Liver (tissue), 9 donors: ENCODE measurements around the gene AQP12A. TPM values are rescaled to one million over a fixed set of nuclear protein-coding genes. Genes with fewer than 3 reads are reported as not detected.

Experiments
- DNase-seq: peaks from one replicate; pipeline ENCODE4 v3.0.0-alpha.2; 2017; ENCODE audit warnings: low spot score
- H3K27ac ChIP-seq, 2 donors: one replicate each; pipeline ENCODE4 v1.7.0; 2013; ENCODE audit warnings: inconsistent platforms in 2 of 2, low read length in 2 of 2, control low read depth in 1 of 2, low read depth in 1 of 2, mild to moderate bottlenecking in 1 of 2
- H3K27me3 ChIP-seq, 4 donors: one replicate each; pipeline versions ENCODE4 v1.6.1 to v1.7.0; 2013; ENCODE audit warnings: low read length in 3 of 4, inconsistent platforms in 1 of 4, mild to moderate bottlenecking in 1 of 4, moderate library complexity in 1 of 4; ENCODE audit not compliant: control insufficient read depth in 4 of 4, insufficient read depth in 4 of 4
- H3K36me3 ChIP-seq, 4 donors: one replicate each; pipeline versions ENCODE4 v1.6.1 to v1.7.0; 2013; ENCODE audit warnings: low read length in 3 of 4, mild to moderate bottlenecking in 3 of 4, low read depth in 1 of 4, moderate library complexity in 1 of 4; ENCODE audit not compliant: control insufficient read depth in 4 of 4, insufficient read depth in 3 of 4
- H3K4me1 ChIP-seq, 4 donors: one replicate each; pipeline versions ENCODE4 v1.6.1 to v1.7.0; 2013; ENCODE audit warnings: low read length in 3 of 4, mild to moderate bottlenecking in 3 of 4, moderate library complexity in 1 of 4; ENCODE audit not compliant: control insufficient read depth in 4 of 4, insufficient read depth in 4 of 4
- H3K4me3 ChIP-seq, 3 donors: one replicate each; pipeline versions ENCODE4 v1.6.1 to v1.7.0; 2013; ENCODE audit warnings: low read length in 3 of 3, control low read depth in 1 of 3, low read depth in 1 of 3, mild to moderate bottlenecking in 1 of 3
- H3K9ac ChIP-seq, 2 donors: one replicate each; pipeline ENCODE4 v1.7.0; 2013; ENCODE audit warnings: low read length in 2 of 2, mild to moderate bottlenecking in 2 of 2, moderate library complexity in 2 of 2, control low read depth in 1 of 2, low read depth in 1 of 2
- H3K9me3 ChIP-seq, 4 donors: one replicate each; pipeline versions ENCODE4 v1.6.1 to v1.7.0; 2013; ENCODE audit warnings: low read length in 3 of 4; ENCODE audit not compliant: control insufficient read depth in 4 of 4
- CTCF ChIP-seq: fragments of 150-350 bp; IDR thresholded peaks from 2 replicates; pipeline ENCODE4 v1.5.1; 2017; ENCODE audit warnings: improper control_type of control experiment, low read depth, low read length; ENCODE audit not compliant: missing input control
- FOXA1 ChIP-seq: IDR thresholded peaks from 2 replicates; pipeline ENCODE4 v1.6.1; 2016; ENCODE audit warnings: antibody characterized with exemption
- FOXA2 ChIP-seq: IDR thresholded peaks from 2 replicates; pipeline ENCODE4 v1.6.1; 2016; ENCODE audit warnings: antibody characterized with exemption
- HNF4A ChIP-seq, 2 donors: conservative IDR thresholded peaks; 2 replicates each; pipeline ENCODE4 v1.6.1; 2016; ENCODE audit warnings: antibody characterized with exemption in 2 of 2, mild to moderate bottlenecking in 2 of 2
- HNF4G ChIP-seq: IDR thresholded peaks from 2 replicates; pipeline ENCODE4 v1.6.1; 2016; ENCODE audit warnings: antibody characterized with exemption
- MAX ChIP-seq: IDR thresholded peaks from 2 replicates; pipeline ENCODE4 v1.6.1; 2016; ENCODE audit warnings: antibody characterized with exemption
- NR2F2 ChIP-seq: IDR thresholded peaks from 2 replicates; pipeline ENCODE4 v1.6.1; 2016; ENCODE audit warnings: antibody characterized with exemption
- RAD21 ChIP-seq, 2 donors: IDR thresholded peaks; 2 replicates each; pipeline ENCODE4 v1.6.1; 2016; ENCODE audit warnings: antibody characterized with exemption in 2 of 2, mild to moderate bottlenecking in 2 of 2
- REST ChIP-seq: IDR thresholded peaks from 2 replicates; pipeline ENCODE4 v1.6.1; 2016; ENCODE audit warnings: antibody characterized with exemption, mild to moderate bottlenecking
- RXRA ChIP-seq, 2 donors: IDR thresholded peaks; 2 replicates each; pipeline ENCODE4 v1.6.1; 2017 to 2018; ENCODE audit warnings: antibody characterized with exemption in 2 of 2, mild to moderate bottlenecking in 1 of 2
- SP1 ChIP-seq: IDR thresholded peaks from 2 replicates; pipeline ENCODE4 v1.6.1; 2018; ENCODE audit warnings: antibody characterized with exemption, mild to moderate bottlenecking
- TAF1 ChIP-seq: conservative IDR thresholded peaks from 2 replicates; pipeline ENCODE4 v1.6.1; 2016; ENCODE audit warnings: antibody characterized with exemption, mild to moderate bottlenecking
- YY1 ChIP-seq: IDR thresholded peaks from 2 replicates; pipeline ENCODE4 v1.6.1; 2016; ENCODE audit warnings: antibody characterized with exemption, mild to moderate bottlenecking
- WGBS: extraction: QIAGEN DNeasy Blood & Tissue Kit; methylation state at CpG from one replicate; pipeline ENCODE4 v1.1.7; 2013; 5-methylcytosine and 5-hydroxymethylcytosine counted together
- polyA plus RNA-seq, 2 donors: library from polyadenylated mRNA; stranded (reverse) in 1 of 2; unstranded in 1 of 2; fragments of 200-250 nt in 1 of 2; fragments of >200 nt in 1 of 2; fragmentation: Nextera tagmentation in 1 of 2; extraction: Ambion mirVana in 1 of 2; gene quantifications; one replicate each; pipeline versions ENCODE4 v1.2.1 to v1.2.3, GENCODE V29; 2013 to 2015
- total RNA-seq, 2 donors: library from RNA; depleted of rRNA; stranded (reverse); fragments of >200 nt; gene quantifications; one replicate each; pipeline ENCODE4 v1.2.3, GENCODE V29; 2014
- TF ChIP-seq, protein P1 (sequence below): IDR thresholded peaks from 2 replicates; pipeline ENCODE4 v1.6.1; 2016; ENCODE audit warnings: antibody characterized with exemption
- TF ChIP-seq, protein P2 (sequence below): IDR thresholded peaks from 2 replicates; pipeline ENCODE4 v1.6.1; 2016; ENCODE audit warnings: antibody characterized with exemption
- donor health status: healthy.
- donor health status: healthy.
- donor health status: healthy.
- donor health status: healthy.
- donor health status: healthy.

Gene AQP12A
- total and polyA plus RNA-seq, 4 donors = not detected

GRCh38 chr2:240647503-240648154 is 44.0 kb upstream of the AQP12A start:
- no peaks in the 10 kb centered on the region for H3K36me3 ChIP-seq
- H3K9ac ChIP-seq = no peak overlapping the region
- H3K27ac ChIP-seq = no peak overlapping the region
- DNase-seq = no peak
- no peak overlapping the region for H3K4me3 ChIP-seq
- 70% methylated on average over 22 of the region's 22 CpGs for WGBS
- TF ChIP-seq RXRA (IDR thresholded peaks at IDR 0.05) = no peak
- no peak for TF ChIP-seq NR2F2
- TF ChIP-seq MAX = no peak
- no peak for TF ChIP-seq CTCF
- TF ChIP-seq RAD21 (IDR thresholded peaks at IDR 0.05) = no peak
- no peaks in the 10 kb centered on the region for H3K9me3 ChIP-seq
- H3K27me3 ChIP-seq = peaks cover 0 to 5% (median 2%) of the 10 kb centered on the region in 4 donors
- H3K4me1 ChIP-seq = no peaks in the 10 kb centered on the region

- Histone ChIP-seq H3K36me3 (no peaks in the 10 kb centered on the region), H3K4me3 (no peak overlapping the region), H3K27ac (no peak overlapping the region), H3K9ac (no peak overlapping the region), H3K27me3 (peaks cover 0 to 5% (median 2%) of the 10 kb centered on the region in 4 donors), H3K4me1 (no peaks in the 10 kb centered on the region), H3K9me3 (no peaks in the 10 kb centered on the region)
- no peak for DNase-seq
- TF ChIP-seq HNF4A (conservative IDR thresholded peaks at IDR 0.05) (no peak), SP1 (no peak), YY1 (no peak), TAF1 (no peak), FOXA2 (no peak)
- TF ChIP-seq, protein P1, sequence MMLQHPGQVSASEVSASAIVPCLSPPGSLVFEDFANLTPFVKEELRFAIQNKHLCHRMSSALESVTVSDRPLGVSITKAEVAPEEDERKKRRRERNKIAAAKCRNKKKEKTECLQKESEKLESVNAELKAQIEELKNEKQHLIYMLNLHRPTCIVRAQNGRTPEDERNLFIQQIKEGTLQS = no peak
- TF ChIP-seq, protein P2, sequence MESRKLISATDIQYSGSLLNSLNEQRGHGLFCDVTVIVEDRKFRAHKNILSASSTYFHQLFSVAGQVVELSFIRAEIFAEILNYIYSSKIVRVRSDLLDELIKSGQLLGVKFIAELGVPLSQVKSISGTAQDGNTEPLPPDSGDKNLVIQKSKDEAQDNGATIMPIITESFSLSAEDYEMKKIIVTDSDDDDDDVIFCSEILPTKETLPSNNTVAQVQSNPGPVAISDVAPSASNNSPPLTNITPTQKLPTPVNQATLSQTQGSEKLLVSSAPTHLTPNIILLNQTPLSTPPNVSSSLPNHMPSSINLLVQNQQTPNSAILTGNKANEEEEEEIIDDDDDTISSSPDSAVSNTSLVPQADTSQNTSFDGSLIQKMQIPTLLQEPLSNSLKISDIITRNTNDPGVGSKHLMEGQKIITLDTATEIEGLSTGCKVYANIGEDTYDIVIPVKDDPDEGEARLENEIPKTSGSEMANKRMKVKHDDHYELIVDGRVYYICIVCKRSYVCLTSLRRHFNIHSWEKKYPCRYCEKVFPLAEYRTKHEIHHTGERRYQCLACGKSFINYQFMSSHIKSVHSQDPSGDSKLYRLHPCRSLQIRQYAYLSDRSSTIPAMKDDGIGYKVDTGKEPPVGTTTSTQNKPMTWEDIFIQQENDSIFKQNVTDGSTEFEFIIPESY = no peak
- WGBS = 80% methylated on average over 6 of the region's 6 CpGs
Measured at GRCh38 chr2:240648155-240648649, 43.5 kb upstream of the AQP12A start.

DNA sequence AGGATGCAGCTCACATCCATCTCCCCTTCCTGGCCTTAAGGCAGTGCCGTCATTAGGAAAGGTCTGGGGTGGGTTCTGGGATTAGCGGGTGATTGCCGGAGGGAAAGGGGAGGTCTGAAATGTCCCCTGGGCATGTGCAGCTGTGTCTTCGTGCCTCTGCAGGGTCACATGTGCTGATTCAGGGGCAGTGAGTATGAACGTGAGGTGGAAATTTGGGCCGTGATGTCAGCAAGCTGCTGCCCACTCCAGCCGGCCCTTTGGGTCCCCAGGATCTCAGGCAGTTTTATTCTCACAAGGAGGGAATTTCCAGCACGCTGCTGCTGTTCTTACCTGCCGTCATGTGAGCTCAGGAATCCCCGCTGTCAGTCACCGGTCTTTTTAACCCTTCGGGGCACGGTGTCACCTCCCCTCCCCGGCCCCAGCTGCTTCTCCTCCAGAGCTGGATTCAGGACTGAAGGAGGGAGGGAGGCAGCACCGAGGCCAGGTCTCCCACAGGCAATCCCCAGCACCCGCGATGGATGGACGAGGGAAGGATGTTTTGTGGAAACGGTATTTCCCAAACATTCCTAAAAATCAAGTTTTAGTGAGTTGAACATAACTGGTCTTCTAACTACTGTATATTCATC is 42.9 kb upstream of the AQP12A start:
- H3K27ac ChIP-seq = no peak overlapping the region
- DNase-seq = no peak
- H3K27me3 ChIP-seq = peaks cover 0 to 5% (median 2%) of the 10 kb centered on the region in 4 donors
- no peaks in the 10 kb centered on the region for H3K36me3 ChIP-seq
- no peak overlapping the region for H3K4me3 ChIP-seq
- H3K4me1 ChIP-seq = no peaks in the 10 kb centered on the region
- no peak overlapping the region for H3K9ac ChIP-seq
- no peaks in the 10 kb centered on the region for H3K9me3 ChIP-seq
- 37% methylated on average over 19 of the region's 19 CpGs for WGBS
- TF ChIP-seq MAX (no peak), RXRA (IDR thresholded peaks at IDR 0.05) (no peak), REST (no peak), RAD21 (IDR thresholded peaks at IDR 0.05) (no peak), HNF4G (no peak), YY1 (no peak), FOXA1 (no peak), SP1 (no peak), CTCF (no peak)
- TF ChIP-seq, protein P1 = no peak
